NCI-H2196 treated with DMSO at 0.1 percent for 48 hours (cell line): Measurements from ENCODE around the gene TSTD2.
A peak's percentile ranks its signal among the peaks of the same experiment; 100 is the strongest.

Source experiments
- DNase-seq: peaks from one replicate; lab custom pipeline; 2025; ENCODE audit not compliant: unreplicated experiment; lab: John Stamatoyannopoulos, UW

TSTD2 gene

DNA sequence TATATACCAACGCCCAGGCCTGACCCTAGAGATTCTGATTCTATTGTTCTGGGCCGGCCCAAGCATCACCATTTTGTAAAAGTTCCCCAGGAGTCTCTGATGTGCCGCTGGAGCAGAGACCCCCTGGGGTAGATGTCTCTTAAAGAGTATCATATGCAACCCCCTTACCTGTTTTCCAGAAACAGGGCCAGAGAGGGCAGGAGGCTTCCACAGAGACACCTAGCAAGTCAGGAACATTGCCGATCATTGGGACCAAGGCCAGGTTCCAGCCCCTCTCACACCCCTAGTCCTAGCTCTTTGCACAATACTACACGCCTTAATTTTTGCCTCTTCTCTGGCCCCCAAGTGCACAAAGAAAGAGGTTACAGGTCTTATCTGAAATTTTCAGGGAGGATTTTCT, 67.9 kb downstream of the TSTD2 start:
- DNase-seq = no peak

- peak; percentile 13 for DNase-seq
Measured at GRCh38 chr9:97564291-97565175, 68.6 kb downstream of the TSTD2 start.

DNA sequence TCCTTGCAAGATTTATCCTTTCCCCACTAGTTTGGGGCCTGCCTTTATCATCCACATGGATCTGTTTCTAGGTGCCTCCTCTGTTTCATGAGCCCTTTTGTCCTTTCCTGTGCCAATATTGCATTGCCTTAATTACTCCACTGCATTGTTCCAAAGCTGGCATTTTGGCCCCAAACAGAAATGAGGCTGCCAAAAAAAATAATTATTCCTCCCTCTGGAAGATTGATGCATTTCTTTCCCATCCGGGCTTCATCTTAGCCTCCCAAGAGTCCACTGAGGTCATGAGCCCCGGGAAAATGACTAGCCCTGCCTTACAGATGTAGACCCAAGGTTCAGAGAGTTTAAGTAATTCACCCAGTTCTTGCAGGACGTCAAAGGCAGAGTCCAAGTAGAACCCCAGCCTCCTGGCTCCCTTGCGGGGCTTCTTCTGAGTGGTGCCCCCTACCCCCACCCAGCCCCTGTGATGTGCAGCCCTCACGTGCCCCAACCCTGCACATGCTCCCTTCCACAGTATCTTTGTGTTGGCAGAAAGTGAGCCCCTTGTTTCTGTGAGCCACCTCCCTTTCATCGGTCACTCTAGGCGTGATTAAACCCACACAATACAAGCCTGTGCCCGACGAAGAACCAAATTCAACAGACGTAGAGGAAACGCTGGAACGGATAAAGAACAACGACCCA, 69.6 kb downstream of the TSTD2 start:
- DNase-seq = no peak

- DNase-seq = no peak
Measured at GRCh38 chr9:97562542-97562941, 70.6 kb downstream of the TSTD2 start.

DNA sequence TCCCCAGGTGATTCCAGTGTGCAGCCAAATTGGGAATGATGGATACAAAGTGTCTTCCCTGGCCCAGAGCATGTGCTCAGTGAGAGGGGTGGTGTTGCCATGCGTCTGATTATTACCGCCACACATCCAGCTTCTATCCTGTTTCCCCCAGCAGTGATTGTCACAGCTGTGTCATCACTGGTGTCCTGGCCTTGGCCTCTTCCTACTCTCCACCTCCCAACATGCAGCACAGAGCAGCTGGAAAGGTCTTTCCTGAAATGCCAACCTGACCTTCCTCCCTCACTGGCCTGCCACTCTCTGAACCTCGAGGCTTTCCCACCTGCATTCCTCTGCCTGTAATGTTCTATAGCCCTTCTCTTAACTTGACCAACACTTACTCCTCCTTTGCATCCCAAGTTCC, 71.7 kb downstream of the TSTD2 start:
- no peak for DNase-seq

DNA sequence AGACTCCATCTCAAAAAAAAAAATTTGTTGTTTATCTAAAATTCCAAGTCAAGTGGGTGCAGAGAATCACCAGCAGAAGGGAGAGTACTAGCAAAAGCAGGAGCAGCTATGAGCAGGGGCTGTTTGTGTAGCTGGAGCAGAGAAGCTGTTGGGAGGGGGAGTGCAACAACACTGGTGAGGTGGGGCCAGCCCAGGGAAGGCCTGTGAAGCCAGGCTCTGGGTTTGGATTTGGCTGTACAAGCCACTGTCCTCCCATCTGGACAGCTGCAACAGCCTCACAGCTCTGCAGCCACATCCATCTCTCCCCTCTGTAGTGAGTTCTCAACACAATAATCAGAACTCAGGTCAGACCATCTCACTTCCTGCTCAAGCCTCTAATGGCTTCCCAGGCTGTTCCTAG, 72.3 kb downstream of the TSTD2 start:
- DNase-seq = no peak

DNA sequence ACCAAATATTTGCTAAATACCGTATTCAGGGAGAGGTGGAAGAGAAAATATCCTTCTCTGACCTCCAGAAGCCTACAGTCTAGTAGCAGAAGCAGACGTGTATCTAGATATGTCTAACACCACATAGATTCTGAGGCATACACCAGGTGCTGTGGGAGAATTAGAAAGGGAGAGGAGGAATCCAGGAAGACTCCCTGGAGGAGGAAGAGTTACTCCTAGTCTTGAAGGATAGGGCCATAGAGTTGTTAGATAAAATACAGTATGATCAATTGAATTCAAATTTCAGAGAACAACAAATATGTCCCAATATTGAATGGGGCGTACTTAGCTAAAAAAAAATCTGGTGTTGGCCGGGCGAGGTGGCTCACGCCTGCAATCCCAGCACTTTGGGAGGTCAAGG, 73.0 kb downstream of the TSTD2 start:
- DNase-seq = no peak

- DNase-seq = no peak
Measured at GRCh38 chr9:97559111-97559514, 74.1 kb downstream of the TSTD2 start.

GRCh38 chr9:97558701-97559101, 74.5 kb downstream of the TSTD2 start:
- DNase-seq = no peak

DNA sequence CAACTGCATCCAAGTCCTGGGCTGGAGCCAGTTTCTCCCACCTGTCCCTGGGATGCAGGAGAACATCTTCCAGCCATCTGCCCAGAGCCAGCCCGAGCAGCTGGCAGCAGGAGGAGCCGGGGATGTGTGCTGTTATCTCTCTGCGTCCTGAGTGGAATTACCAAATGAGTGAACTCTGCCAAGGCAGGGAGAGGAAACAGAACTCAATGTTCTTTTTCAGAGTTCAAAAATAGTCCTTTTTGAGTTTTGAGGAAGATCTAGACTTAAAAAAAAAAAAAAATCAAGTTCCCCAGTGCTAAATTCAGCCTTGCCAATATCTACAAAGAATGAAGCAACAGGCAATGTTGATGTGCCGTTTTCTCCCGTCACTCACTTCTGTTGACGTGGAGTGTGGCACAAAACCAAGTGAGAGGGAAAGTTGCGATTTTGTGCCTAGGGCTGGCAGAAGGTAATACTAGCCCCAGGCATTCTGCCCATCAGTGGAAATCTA, 75.5 kb downstream of the TSTD2 start:
- DNase-seq = peak; percentile 58

GRCh38 chr9:97556721-97557605, 76.2 kb downstream of the TSTD2 start:
- DNase-seq = peak; percentile 58

DNA sequence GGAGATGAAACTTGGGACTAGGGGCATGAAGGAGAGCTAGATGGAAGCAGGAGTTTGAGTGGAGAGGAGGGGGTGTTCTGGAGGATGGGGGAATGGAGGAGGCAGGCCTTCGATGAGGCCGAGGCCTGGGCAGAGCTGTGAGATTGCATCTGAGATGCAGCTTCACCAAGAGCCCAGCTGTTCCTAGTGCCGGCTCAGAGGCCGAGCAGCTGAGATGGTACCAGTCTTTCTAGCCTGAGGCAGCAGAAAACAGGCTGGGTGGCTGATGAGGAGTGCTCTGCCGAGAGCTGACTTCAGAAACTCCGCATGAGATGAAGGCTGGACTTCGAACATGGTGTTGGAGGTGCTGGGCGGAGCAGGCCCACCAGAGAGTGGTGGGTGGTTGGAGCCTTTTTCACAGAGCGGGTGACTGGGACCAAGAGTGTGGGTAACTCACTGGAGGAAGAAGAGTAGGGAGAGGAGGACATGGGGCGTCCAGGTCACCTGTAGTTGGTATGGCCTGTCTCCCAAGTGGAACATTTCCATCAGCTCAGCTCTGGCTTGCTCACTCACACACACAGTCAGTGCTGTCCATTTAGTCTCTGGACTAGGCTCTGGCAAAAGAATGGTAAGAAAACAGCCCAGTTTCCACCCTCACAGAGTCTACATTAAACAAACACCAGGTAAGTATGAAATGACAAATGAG, 77.0 kb downstream of the TSTD2 start:
- no peak for DNase-seq

DNA sequence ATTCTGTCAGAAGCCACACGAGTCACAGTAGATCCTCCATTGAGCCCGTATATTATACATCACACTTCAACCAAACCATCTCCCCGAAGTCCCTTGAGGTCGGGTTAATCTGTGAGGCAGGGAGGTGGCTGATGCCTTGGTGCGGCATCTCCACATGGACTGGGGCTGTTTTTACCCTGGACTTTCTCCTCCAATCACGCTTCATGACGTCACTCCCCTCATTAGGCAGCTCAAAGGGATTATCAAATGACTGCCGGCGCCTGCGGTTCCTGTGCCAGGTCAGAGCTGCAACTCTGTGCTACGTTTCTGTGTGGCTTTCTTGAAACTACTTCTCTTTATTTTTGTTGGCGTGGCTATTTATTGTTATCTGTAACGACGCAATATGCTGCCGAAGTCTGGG, 78.0 kb downstream of the TSTD2 start:
- DNase-seq = no peak

DNA sequence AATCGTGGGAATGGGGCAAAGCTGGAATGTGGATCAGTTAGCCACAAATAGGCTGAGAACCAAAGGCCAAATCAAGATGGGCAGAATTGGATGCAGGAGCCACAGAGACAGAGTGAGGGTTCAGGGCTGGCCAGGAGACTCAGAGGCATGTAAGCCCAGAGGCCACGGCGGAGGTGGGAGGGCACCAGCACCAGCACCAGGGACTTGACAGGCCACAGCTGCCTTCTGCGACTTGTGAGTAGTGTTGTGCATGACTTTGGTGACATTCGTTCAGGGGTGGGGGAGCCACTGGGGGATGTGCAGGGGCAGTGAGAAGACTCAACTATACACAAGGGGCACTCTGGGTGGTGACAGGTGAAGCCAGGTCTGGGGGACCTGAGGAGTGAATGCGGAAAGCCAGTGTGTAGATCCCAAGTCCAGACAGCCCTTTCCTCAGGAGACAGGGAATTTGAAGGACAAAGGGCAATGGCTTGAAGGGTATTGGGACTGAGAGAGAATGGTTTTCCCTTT, 78.5 kb downstream of the TSTD2 start:
- no peak for DNase-seq

GRCh38 chr9:97553841-97554240, 79.3 kb downstream of the TSTD2 start:
- DNase-seq = no peak

DNA sequence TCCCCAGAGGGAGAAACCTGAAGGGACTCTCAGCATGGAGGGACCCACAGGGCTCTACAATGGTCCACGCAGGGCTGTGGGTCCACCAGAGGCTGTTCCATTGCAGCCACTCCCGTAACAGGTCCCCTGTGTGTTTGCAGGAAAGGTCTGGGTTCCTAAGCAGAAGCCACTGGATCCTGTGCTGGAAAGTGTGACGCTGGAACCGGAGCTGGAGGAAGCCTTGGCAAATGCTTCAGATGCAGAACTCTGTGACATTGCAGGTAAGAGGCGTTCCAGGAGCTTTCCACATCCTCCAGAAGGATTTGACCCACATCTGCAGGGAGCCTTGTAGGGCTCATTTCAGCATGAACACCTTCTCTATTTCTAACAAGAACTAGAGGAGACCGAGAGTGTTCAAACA, 80.0 kb downstream of the TSTD2 start:
- no peak for DNase-seq

DNA sequence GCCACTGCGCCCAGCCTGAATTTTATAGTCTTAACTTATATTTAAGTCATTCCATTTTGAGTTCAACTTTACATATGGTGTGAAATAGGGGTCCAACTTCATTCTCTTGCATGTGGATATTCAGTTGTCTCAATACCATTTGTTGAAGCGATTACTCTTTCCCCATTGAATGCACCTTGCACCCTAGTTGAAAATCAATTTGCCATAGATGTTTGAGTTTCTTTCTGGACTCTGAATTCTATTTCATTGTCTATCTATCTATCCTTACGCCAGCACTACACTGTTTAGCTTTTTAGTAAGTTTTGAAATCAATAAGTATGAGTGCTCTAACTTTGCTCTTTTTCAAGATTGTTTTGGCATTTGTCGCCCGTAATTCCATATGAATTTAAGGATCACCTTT, 81.9 kb downstream of the TSTD2 start:
- no peak for DNase-seq

DNA sequence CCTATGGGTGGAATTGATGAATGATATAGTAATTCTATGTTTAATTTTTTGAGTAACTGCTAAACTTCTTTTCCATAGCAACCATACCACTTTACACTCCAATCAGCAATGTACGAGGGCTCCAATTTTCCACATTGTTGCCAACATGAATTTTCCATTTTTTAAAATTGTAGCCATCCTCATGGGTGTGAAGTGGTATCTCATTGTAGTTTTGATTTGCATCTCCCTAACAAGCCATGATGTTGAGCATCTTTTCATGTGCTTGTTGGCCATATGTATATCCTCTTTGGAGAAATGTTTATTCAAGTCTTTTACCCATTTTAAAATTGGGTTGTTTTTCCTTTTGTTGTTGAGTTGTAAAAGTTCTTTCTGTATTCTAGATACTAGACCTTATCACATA, 82.8 kb downstream of the TSTD2 start:
- no peak for DNase-seq
